Measurements from ENCODE around the gene BGN.

GRCh38 chrX:153512501-153512893 lies 17.7 kb downstream of the BGN start:
- TF ChIP-seq CEBPB (IDR thresholded peaks at IDR 0.05; ENCODE audit: low read depth) (no peak), CTCF (IDR thresholded peaks at IDR 0.05 in 2 of 3, conservative IDR thresholded peaks at IDR 0.05 in 1 of 3; ENCODE audit: borderline replicate concordance in 1 of 3, insufficient read depth in 1 of 3, low read depth in 2 of 3, low read length in 2 of 3) (no peak), TCF7L2 (IDR thresholded peaks at IDR 0.05; ENCODE audit: borderline replicate concordance, extremely low read depth, insufficient read depth, insufficient read length) (no peak), POLR2A (IDR thresholded peaks at IDR 0.05; ENCODE audit: borderline replicate concordance, extremely low read depth, insufficient read depth, insufficient read length) (no peak), SP1 (IDR thresholded peaks at IDR 0.05; ENCODE audit: low read depth) (no peak), EGR1 (IDR thresholded peaks at IDR 0.05; ENCODE audit: low read depth) (no peak), CBX3 (IDR thresholded peaks at IDR 0.05; ENCODE audit: low read depth) (no peak), POLR2AphosphoS5 (IDR thresholded peaks at IDR 0.05; ENCODE audit: low read depth, low read length) (no peak), YY1 (IDR thresholded peaks at IDR 0.05; ENCODE audit: extremely low read depth, insufficient replicate concordance, low read depth, low read length) (no peak), ZNF274 (IDR thresholded peaks at IDR 0.05; ENCODE audit: low read depth, low read length) (no peak), JUND (IDR thresholded peaks at IDR 0.05) (no peak), ZFX (IDR thresholded peaks at IDR 0.05) (no peak), EZH2phosphoT487 (IDR thresholded peaks at IDR 0.05; ENCODE audit: borderline replicate concordance) (no peak), FOSL1 (IDR thresholded peaks at IDR 0.05; ENCODE audit: low read depth) (no peak)

All from HCT116 (cell line).